Aorta (tissue), 5 donors: ENCODE data around the gene SHLD3. TPM values are rescaled to one million over a fixed set of nuclear protein-coding genes. Genes with fewer than 3 reads are reported as not detected.

ENCODE experiments used
- ATAC-seq: fragments of 200-7000 bp; cut with Tn5 transposase; one replicate; pipeline ENCODE4 v1.9.1; 2022; ENCODE audit warnings: moderate library complexity; ENCODE audit not compliant: low FRiP score
- DNase-seq, 2 donors: peaks; one replicate each; pipeline ENCODE4 v3.0.0-alpha.2; 2020
- H3K27ac ChIP-seq, 2 donors: one replicate each; pipeline ENCODE4 v1.5.1; 2013; ENCODE audit warnings: low read length in 2 of 2, mild to moderate bottlenecking in 2 of 2, moderate library complexity in 2 of 2, control low read depth in 1 of 2, inconsistent platforms in 1 of 2, low read depth in 1 of 2
- H3K27me3 ChIP-seq, 2 donors: one replicate each; pipeline ENCODE4 v1.6.1; 2013; ENCODE audit warnings: control low read depth in 1 of 2, low read length in 1 of 2, mild to moderate bottlenecking in 1 of 2, moderate library complexity in 1 of 2; ENCODE audit not compliant: insufficient read depth in 2 of 2, control insufficient read depth in 1 of 2
- H3K36me3 ChIP-seq, 2 donors: one replicate each; pipeline ENCODE4 v1.6.1; 2013; ENCODE audit warnings: control low read depth in 1 of 2, low read length in 1 of 2, mild to moderate bottlenecking in 1 of 2; ENCODE audit not compliant: insufficient read depth in 2 of 2, control insufficient read depth in 1 of 2
- H3K4me1 ChIP-seq, 2 donors: one replicate each; pipeline ENCODE4 v1.6.1; 2013; ENCODE audit warnings: low read length in 2 of 2, control low read depth in 1 of 2, mild to moderate bottlenecking in 1 of 2, moderate library complexity in 1 of 2; ENCODE audit not compliant: insufficient read depth in 2 of 2, control insufficient read depth in 1 of 2
- H3K4me3 ChIP-seq, 2 donors: one replicate each; pipeline ENCODE4 v1.5.1; 2013; ENCODE audit warnings: low read length in 2 of 2, control low read depth in 1 of 2, mild to moderate bottlenecking in 1 of 2
- H3K9me3 ChIP-seq: one replicate; pipeline ENCODE4 v1.6.1; 2013; ENCODE audit warnings: mild to moderate bottlenecking, low read length; ENCODE audit not compliant: control insufficient read depth
- WGBS, 2 donors: extraction: QIAGEN DNeasy Blood & Tissue Kit; methylation state at CpG; one replicate each; pipeline ENCODE4 v1.1.7; 2013; 5-methylcytosine and 5-hydroxymethylcytosine counted together
- intact Hi-C, 2 donors: fragments of 100-400 bp; cut with DNase I; formaldehyde crosslinking; loops; one replicate each; pipeline versions ENCODE4 v1.14.2 to v1.15.0; 2022
- polyA plus RNA-seq, 2 donors: library from polyadenylated mRNA; stranded (reverse); fragments of 200-250 nt; gene quantifications; one replicate each; pipeline ENCODE4 v1.2.3, GENCODE V29; 2013
- total RNA-seq, 2 donors: library from RNA; stranded (reverse); fragmentation: NEBNext Ultra II Directional; extraction: Animal tissue kit (Norgen Biotek cat#: 25700); gene quantifications; one replicate each; pipeline ENCODE4 v1.2.1, GENCODE V29; 2021
- donor health status: healthy with polysubstance abuse.
- donor health status: Bipolar disorder and iron deficiency.
- donor health status: DM: no; HTN: no; CAD: no.
- donor health status: DM: no; HTN: no; CAD: no.
- donor health status: DM: yes; HTN: yes; CAD: no.

SHLD3 gene
- total and polyA plus RNA-seq, 4 donors, result 2.1 to 2.7 (median 2.6) TPM

DNA sequence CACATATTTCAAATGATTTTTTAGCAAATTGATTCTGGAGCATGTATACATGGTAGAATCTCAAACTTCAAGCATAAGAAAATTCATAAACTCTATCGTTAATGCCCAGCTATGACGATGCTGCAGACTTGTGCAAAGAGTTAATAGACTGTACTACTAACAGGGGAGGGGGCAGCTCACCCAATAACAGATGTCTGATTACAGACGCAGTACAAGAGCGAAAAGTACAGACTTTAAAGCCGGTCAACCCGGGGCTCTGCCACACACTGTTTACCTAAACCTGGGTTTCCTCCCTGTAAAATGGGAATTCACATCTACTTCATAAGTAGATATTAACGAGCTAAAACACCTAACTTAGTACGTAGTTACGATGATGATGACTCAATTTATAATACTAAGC, 1.3 kb upstream of the SHLD3 start:
- no peak for DNase-seq
- no peaks in the 10 kb centered on the region for H3K27me3 ChIP-seq
- H3K4me3 ChIP-seq, result peak overlapping the region; percentile 90 to 93
- H3K27ac ChIP-seq, result no peak overlapping the region
- 1 to 4% methylated on average over 9 of the region's 9 CpGs for WGBS, 2 donors
- ATAC-seq, result no peak
- no peaks in the 10 kb centered on the region for H3K36me3 ChIP-seq
- H3K4me1 ChIP-seq, result no peaks in the 10 kb centered on the region
- H3K9me3 ChIP-seq, result no peaks in the 10 kb centered on the region
- intact Hi-C loops, result loop anchor here in 1 of 2 donors (10.0 kb wide), 1 partner anchor 521 kb away; the partner anchor contains the start of gene SREK1

DNA sequence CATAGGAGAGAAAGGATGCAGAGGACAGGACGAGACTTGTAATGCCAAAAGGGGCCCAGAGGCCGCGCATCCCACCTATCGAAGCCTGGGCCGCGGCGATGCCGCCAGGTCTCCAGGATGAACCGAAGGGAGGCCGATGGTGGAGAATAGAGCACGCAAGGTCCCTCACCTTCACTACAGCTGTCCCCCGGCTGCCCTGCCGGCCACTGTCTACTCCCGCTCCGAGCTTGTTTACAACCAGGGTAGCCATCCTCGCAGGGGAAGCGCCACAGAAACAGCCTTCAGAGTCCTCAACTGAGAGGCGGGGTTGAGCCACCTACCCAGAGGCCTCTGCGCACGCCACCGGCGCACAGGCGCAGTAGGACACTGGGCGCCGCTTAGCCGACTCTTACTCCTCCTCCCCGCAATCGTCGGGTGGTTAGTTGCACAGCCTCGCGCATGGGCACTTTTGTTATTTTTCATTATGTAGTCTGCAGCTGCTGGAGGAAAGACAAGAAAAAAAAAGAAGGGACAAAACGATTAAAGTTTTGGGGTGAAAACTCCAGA, 729 bp upstream of the SHLD3 start, which contains the start of gene TRIM23:
TSS of gene TRIM23 (minus strand) at position 309 of the 546 bp plus-strand sequence. CDS start at position 250, 59 bp downstream.
- ATAC-seq (peak; percentile 99), DNase-seq (peak; percentile 95)
- Histone ChIP-seq H3K4me1 (no peaks in the 10 kb centered on the region), H3K9me3 (no peaks in the 10 kb centered on the region), H3K4me3 (peak within 1 kb of the TSS; percentile 90 to 99), H3K27me3 (no peaks in the 10 kb centered on the region), H3K27ac (peak within 1 kb of the TSS; percentile 38 to 89), H3K36me3 (no peaks in the 10 kb centered on the region)
- WGBS, 2 donors, result 0% methylated on average over 32 of the region's 32 CpGs
- intact Hi-C loops, result loop anchor here (2.0 to 10.0 kb wide), 3 partner anchors 61 to 521 kb away; partner anchors contain the start of genes CENPK (in 1 of the 2), ERBIN (in 1 of the 2), PPWD1 (in 1 of the 2) and SREK1 (in 1 of the 2)

DNA sequence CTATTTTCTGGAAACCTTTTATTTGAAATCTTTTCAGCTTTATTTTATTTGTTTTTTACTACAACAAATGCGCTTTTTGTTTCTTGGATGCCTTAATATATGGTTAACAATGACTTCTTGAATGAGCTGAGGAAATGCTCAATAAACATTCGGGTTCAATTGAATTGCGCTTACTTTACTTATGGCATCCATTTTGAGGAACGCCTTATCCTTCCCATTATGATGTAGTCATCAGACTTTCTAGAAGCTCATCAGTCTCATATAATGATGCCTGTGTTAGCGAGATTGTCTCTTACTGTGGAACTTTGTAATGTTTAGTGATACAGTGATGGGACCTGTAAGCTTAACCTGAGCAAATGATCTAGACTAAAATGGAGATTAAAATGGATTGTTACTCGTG, 916 bp downstream of the SHLD3 start:
- ATAC-seq (no peak), DNase-seq (no peak)
- 65 to 72% methylated on average over 6 of the region's 6 CpGs for WGBS, 2 donors
- no peaks in the 10 kb centered on the region for H3K4me1 ChIP-seq
- H3K27ac ChIP-seq, result no peak overlapping the region
- peaks cover 0 to 3% of the 10 kb centered on the region in 2 donors for H3K36me3 ChIP-seq
- H3K27me3 ChIP-seq, result no peaks in the 10 kb centered on the region
- intact Hi-C loops, result loop anchor here (2.0 to 10.0 kb wide), 3 partner anchors 63 to 519 kb away; partner anchors contain the start of genes CENPK (in 1 of the 2), ERBIN (in 1 of the 2), PPWD1 (in 1 of the 2) and SREK1 (in 1 of the 2)
- no peaks in the 10 kb centered on the region for H3K9me3 ChIP-seq
- no peak overlapping the region for H3K4me3 ChIP-seq

DNA sequence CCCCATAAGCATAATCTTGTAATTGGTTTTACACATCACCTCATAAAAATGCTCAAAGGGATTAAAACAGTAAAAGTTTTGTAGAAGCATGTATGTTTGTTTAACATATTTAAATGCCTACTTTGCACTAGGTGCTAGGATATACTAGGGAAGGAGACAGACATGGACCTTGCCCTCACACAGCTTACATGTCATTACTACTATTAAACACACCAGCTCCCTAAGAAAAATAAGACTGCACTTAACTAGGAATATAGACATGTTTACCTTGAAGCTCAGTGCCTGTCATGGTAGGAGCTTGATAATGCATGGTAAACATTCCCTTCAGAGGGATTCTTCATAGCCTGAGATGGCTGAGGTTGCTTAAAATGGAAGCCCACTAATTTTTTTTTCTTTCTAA, 6.2 kb downstream of the SHLD3 start:
- intact Hi-C loops, result no loop called here
- no peak for ATAC-seq
- H3K27ac ChIP-seq, result no peak overlapping the region

DNA sequence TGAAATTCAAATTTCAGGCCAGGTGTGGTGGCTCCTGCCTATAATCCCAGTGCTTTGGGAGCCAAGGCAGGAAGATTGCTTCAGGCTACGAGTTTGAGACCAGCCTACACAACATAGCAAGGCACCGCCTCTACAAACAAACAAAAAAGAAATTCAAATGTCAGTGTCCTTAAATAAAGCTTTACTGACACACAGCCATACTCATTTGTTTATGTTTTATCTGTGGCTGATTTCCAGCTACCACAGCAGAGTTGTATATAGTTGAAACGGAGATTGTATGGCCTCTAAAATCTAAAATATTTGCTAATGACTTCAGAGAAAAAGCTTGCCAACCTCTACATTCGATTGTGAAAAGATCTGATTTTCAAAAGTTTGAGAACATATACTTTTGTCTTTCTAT, 15.4 kb downstream of the SHLD3 start:
- H3K9me3 ChIP-seq, result no peaks in the 10 kb centered on the region
- 84 to 95% methylated on average over 4 of the region's 4 CpGs for WGBS, 2 donors
- H3K27ac ChIP-seq, result no peak overlapping the region
- DNase-seq, result no peak
- H3K27me3 ChIP-seq, result no peaks in the 10 kb centered on the region
- intact Hi-C loops, result no loop called here
- ATAC-seq, result no peak
- no peaks in the 10 kb centered on the region for H3K36me3 ChIP-seq
- H3K4me3 ChIP-seq, result no peak overlapping the region
- no peaks in the 10 kb centered on the region for H3K4me1 ChIP-seq

More for the DNA sequence above, 6.2 kb downstream of the SHLD3 start:
- no peak overlapping the region for H3K4me3 ChIP-seq
- peaks cover 0 to 3% of the 10 kb centered on the region in 2 donors for H3K36me3 ChIP-seq
- no peaks in the 10 kb centered on the region for H3K27me3 ChIP-seq
- no peaks in the 10 kb centered on the region for H3K9me3 ChIP-seq
- DNase-seq, result no peak
- no peaks in the 10 kb centered on the region for H3K4me1 ChIP-seq

DNA sequence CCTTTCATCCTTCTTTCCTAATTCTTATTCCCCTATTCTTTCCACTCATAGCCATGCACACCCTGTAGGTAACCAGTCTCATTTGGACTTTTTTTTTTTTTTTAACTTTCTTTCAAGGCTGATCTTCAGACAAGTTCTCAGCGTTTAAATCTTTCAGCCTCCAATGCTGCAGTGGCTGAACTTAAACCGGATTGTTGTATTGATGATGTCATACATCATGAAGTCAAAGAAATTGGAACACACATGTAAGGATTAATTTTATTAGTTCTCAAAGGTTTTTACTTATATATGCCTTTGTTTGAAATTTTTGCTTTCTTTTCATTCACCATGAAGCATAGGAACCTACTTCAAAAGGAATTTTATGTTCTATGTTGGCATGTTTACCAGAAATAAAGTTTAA, 22.1 kb downstream of the SHLD3 start:
- Histone ChIP-seq H3K27ac (no peak overlapping the region), H3K4me1 (no peaks in the 10 kb centered on the region), H3K4me3 (no peak overlapping the region), H3K36me3 (no peaks in the 10 kb centered on the region), H3K27me3 (no peaks in the 10 kb centered on the region), H3K9me3 (no peaks in the 10 kb centered on the region)
- DNase-seq (no peak), ATAC-seq (no peak)
- 82 to 83% methylated on average over 2 of the region's 2 CpGs for WGBS, 2 donors
- intact Hi-C loops, result no loop called here

DNA sequence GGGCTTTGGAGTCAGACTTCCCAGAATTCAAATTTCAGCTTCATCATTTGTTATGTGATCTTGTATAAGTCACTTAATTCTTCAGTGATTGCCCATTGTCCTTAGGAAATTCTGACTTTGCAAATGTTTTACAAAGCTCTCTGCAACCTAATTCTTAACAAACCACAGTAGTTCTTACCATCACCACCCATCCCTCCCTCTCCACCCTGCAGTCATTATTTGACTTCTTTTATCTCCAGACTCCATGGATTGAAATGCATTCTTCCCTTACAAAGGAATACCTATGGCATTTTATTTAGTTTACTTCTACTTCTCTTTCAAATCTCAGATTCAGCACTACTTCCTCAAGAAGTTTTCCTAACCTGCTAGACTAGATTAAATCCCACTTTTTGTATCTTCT, 23.1 kb downstream of the SHLD3 start:
- no peaks in the 10 kb centered on the region for H3K27me3 ChIP-seq
- H3K36me3 ChIP-seq, result no peaks in the 10 kb centered on the region
- no peak for ATAC-seq
- intact Hi-C loops, result no loop called here
- no peak overlapping the region for H3K4me3 ChIP-seq
- H3K4me1 ChIP-seq, result no peaks in the 10 kb centered on the region
- no peak for DNase-seq
- no peak overlapping the region for H3K27ac ChIP-seq
- no peaks in the 10 kb centered on the region for H3K9me3 ChIP-seq

DNA sequence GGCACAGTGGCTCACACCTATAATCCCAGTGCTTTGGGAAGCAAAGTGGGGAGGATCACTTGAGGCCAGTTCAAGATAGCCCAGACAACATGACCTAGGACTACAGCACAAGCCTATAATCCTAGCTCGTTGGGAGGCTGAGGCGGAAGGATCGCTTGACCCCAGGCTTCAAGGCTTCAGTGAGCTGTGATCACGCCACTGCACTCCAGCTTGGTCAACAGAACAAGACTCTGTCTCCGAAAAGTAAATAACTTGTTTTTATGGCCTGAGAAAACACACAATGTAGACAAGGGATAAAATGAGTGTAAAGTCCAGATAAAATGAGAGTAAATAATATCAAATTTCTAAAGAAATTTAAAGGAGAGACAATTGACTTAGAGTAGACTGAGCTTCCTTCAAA, 26.3 kb downstream of the SHLD3 start:
- Histone ChIP-seq H3K9me3 (no peaks in the 10 kb centered on the region), H3K27me3 (no peaks in the 10 kb centered on the region), H3K4me3 (no peak overlapping the region), H3K36me3 (no peaks in the 10 kb centered on the region), H3K27ac (no peak overlapping the region), H3K4me1 (no peaks in the 10 kb centered on the region)
- 76 to 88% methylated on average over 5 of the region's 5 CpGs for WGBS, 2 donors
- DNase-seq (no peak), ATAC-seq (no peak)
- intact Hi-C loops, result no loop called here

DNA sequence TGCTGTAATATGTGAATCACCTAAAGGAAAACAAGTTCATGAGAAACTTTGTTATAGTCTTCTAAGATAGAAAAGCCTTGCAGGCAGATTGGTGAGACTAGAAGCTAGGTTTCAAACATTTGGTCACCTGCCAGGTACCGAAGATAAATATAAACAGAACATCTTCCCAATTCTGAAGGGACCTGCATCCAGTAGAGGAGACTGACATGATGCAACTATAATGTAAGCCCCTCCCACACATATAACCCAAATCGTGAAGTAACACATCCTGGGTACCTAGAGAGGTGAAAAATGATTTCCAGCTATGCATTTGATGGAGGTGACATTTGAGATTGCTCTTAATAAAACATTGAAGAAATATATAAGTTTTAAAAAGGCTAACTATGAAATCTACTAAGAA, 29.9 kb downstream of the SHLD3 start:
- 81 to 90% methylated on average over 2 of the region's 2 CpGs for WGBS, 2 donors
- DNase-seq, result no peak
- H3K4me1 ChIP-seq, result no peaks in the 10 kb centered on the region
- H3K4me3 ChIP-seq, result no peak overlapping the region
- no peaks in the 10 kb centered on the region for H3K9me3 ChIP-seq
- ATAC-seq, result no peak
- no peaks in the 10 kb centered on the region for H3K27me3 ChIP-seq
- no peaks in the 10 kb centered on the region for H3K36me3 ChIP-seq
- H3K27ac ChIP-seq, result no peak overlapping the region
- intact Hi-C loops, result no loop called here
